Stimulated activated CD8-positive, alpha-beta memory T cell treated with anti-CD3 and anti-CD28 coated beads, Interleukin-4, amount 100 ng/mL, for 48 hours (primary cell): ENCODE measurements around the gene TTC16.
"Not testable (repeated sequence)": the region's sequence is repeated elsewhere in the genome, so short reads cannot be mapped to it uniquely, and the experiment has no call there.

Source experiments
- DNase-seq: peaks from one replicate; pipeline ENCODE4 v3.0.0-alpha.2; 2020

Gene TTC16

GRCh38 chr9:127746959-127747569 lies 31.2 kb downstream of the TTC16 start:
- DNase-seq, result no peak

- DNase-seq, result no peak
Measured at GRCh38 chr9:127749090-127749787, 33.4 kb downstream of the TTC16 start.

- DNase-seq, result no peak
Measured at GRCh38 chr9:127751269-127752054, 35.6 kb downstream of the TTC16 start.

GRCh38 chr9:127753148-127753547 lies 37.3 kb downstream of the TTC16 start:
- DNase-seq, result no peak

GRCh38 chr9:127753622-127754021 lies 37.7 kb downstream of the TTC16 start:
- no peak for DNase-seq

GRCh38 chr9:127754099-127755060 lies 38.5 kb downstream of the TTC16 start:
- DNase-seq, result no peak

- DNase-seq, result no peak
Measured at GRCh38 chr9:127755061-127756060, 39.5 kb downstream of the TTC16 start.

GRCh38 chr9:127756233-127756632 lies 40.4 kb downstream of the TTC16 start:
- DNase-seq, result no peak

- DNase-seq, result not testable (repeated sequence)
Measured at GRCh38 chr9:127756776-127757175, 40.9 kb downstream of the TTC16 start.

GRCh38 chr9:127758843-127759242 lies 43.0 kb downstream of the TTC16 start:
- no peak for DNase-seq

- DNase-seq, result no peak
Measured at GRCh38 chr9:127761061-127761460, 45.2 kb downstream of the TTC16 start.

- DNase-seq, result no peak
Measured at GRCh38 chr9:127761491-127761956, 45.6 kb downstream of the TTC16 start.

GRCh38 chr9:127762111-127762676 lies 46.3 kb downstream of the TTC16 start:
- DNase-seq, result no peak

GRCh38 chr9:127763918-127764384 lies 48.1 kb downstream of the TTC16 start:
- DNase-seq, result peak; percentile 68

- no peak for DNase-seq
Measured at GRCh38 chr9:127765418-127765817, 49.5 kb downstream of the TTC16 start.

- no peak for DNase-seq
Measured at GRCh38 chr9:127767410-127767809, 51.5 kb downstream of the TTC16 start.

GRCh38 chr9:127767909-127768331 lies 52.0 kb downstream of the TTC16 start:
- no peak for DNase-seq

GRCh38 chr9:127768698-127769097 lies 52.8 kb downstream of the TTC16 start:
- no peak for DNase-seq

GRCh38 chr9:127769101-127769500 lies 53.2 kb downstream of the TTC16 start:
- DNase-seq, result no peak

- no peak for DNase-seq
Measured at GRCh38 chr9:127769929-127770582, 54.2 kb downstream of the TTC16 start.
